Stimulated activated CD8-positive, alpha-beta memory T cell treated with anti-CD3 and anti-CD28 coated beads, Interleukin-2, amount 100 ng/mL, for 48 hours (primary cell): Measurements from ENCODE around the gene CTNNA2.

Experiments used
- DNase-seq, 2 donors: peaks; one replicate each; pipeline ENCODE4 v3.0.0-alpha.2; 2020; ENCODE audit warnings: low read depth in 2 of 2

The CTNNA2 gene

GRCh38 chr2:79855264-79856006, 342.6 kb downstream of the CTNNA2 start:
- DNase-seq = no peak

GRCh38 chr2:79857888-79858287, 345.0 kb downstream of the CTNNA2 start:
- DNase-seq = no peak

- DNase-seq = no peak
Measured at GRCh38 chr2:79860228-79861058, 347.6 kb downstream of the CTNNA2 start.

- no peak for DNase-seq
Measured at GRCh38 chr2:79861059-79861374, 348.2 kb downstream of the CTNNA2 start.

GRCh38 chr2:79862756-79863155, 349.9 kb downstream of the CTNNA2 start:
- no peak for DNase-seq

- no peak for DNase-seq
Measured at GRCh38 chr2:79872656-79873055, 359.8 kb downstream of the CTNNA2 start.

- DNase-seq = no peak
Measured at GRCh38 chr2:79874015-79874414, 361.2 kb downstream of the CTNNA2 start.

- no peak for DNase-seq
Measured at GRCh38 chr2:79876430-79876829, 363.6 kb downstream of the CTNNA2 start.

- no peak for DNase-seq
Measured at GRCh38 chr2:79882548-79882947, 369.7 kb downstream of the CTNNA2 start.

- DNase-seq = no peak
Measured at GRCh38 chr2:79887747-79888374, 375.0 kb downstream of the CTNNA2 start.

- DNase-seq = no peak
Measured at GRCh38 chr2:79892123-79892522, 379.3 kb downstream of the CTNNA2 start.

- no peak for DNase-seq
Measured at GRCh38 chr2:79899196-79899595, 386.3 kb downstream of the CTNNA2 start.

GRCh38 chr2:79901161-79901560, 388.3 kb downstream of the CTNNA2 start:
- DNase-seq = no peak

GRCh38 chr2:79903222-79904000, 390.6 kb downstream of the CTNNA2 start:
- DNase-seq = no peak

- DNase-seq = no peak
Measured at GRCh38 chr2:79906139-79906890, 393.5 kb downstream of the CTNNA2 start.

- no peak for DNase-seq
Measured at GRCh38 chr2:79909521-79909920, 396.7 kb downstream of the CTNNA2 start.

GRCh38 chr2:79910643-79911042, 397.8 kb downstream of the CTNNA2 start:
- DNase-seq = no peak

- DNase-seq = no peak
Measured at GRCh38 chr2:79915455-79915854, 402.6 kb downstream of the CTNNA2 start.

GRCh38 chr2:79916285-79916684, 403.4 kb downstream of the CTNNA2 start:
- DNase-seq = no peak

- no peak for DNase-seq
Measured at GRCh38 chr2:79920512-79921076, 407.7 kb downstream of the CTNNA2 start.

- no peak for DNase-seq
Measured at GRCh38 chr2:79929624-79930023, 416.8 kb downstream of the CTNNA2 start.
